GM19328 (cell line): ENCODE results near the gene FBXL5.

Experiments used
- ATAC-seq: cut with Tn5 transposase; IDR thresholded peaks from one replicate; pipeline ENCODE4 v1.9.1; 2021; ENCODE audit warnings: mild to moderate bottlenecking, moderate library complexity; ENCODE audit not compliant: unreplicated experiment

Gene FBXL5

DNA sequence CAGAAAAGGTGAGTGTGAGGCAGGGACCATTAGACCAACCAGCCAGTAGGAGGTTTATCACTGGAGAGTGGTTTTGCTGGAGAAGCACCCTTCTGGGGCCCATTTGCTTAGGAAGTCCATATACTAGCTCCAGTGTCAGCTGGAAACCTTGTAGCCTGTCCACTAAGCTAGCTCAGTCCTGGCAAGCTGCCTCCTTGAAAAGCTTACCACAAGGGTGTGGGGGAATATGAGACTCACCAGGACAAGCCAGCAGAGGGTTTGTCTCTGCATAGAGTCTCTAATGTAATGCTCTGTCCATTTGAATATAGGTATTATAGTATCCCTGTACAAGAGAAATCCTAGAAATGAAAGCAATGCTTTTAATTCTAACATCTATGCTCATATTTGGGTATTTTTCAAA, 86.3 kb downstream of the FBXL5 start:
- no peak for ATAC-seq

DNA sequence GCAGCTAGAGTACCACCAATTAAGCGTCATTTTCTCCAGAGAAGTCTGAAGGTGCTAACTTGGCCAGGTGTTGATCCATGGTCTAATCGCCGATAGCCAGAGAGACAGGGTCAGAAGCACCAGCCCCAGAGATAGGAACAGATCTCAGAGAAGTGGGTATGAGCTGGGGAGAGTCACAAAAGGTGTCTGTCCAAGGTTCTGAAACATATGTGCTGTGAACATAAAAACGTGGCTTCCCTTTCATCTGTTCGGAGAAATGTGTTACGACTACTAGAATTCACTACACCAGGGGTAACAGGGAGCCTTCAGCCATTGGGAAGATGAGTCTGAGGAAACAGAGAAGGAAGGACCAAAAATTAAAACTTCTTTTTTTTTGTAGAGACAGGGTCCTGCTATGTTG, 91.3 kb downstream of the FBXL5 start:
- ATAC-seq, result no peak

DNA sequence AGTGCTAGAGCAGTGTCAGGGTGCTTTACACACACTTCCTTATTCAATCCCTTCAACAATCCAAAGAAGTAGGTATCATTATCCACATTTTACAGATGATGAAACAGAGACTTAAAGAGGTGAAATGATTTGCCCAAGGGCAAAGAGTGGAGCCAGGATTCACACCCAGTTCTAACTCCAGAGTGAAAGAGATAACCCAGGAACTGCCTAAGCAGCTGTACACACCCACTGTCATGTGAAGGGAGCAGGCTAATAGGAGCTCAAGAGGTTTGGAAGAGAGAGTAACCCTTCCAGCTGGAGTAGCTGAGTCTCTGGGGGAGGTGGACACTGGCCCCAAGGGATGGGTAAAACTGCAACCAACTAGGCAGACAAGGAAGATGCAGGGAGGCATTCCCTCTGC, 92.5 kb downstream of the FBXL5 start:
- ATAC-seq, result no peak

DNA sequence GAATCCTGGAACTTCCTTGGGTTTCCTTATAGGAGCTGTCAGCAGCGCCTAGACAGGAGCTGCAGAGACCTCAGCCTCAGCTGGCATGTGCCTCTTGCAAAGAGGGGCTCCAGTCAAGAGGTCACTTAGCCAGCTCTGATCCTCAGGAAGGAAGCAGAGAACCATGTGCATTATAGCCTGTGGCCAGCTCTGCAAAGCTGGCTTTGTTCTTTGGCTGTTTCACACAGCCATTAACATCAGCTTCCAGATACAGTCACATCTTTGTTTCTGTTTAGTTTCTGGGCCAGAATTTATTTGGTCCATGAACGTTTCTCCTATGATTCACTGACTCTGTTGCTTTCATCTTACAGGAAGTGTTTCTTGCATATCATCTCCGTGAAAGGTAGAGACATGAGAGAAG, 93.0 kb downstream of the FBXL5 start:
- ATAC-seq, result no peak

DNA sequence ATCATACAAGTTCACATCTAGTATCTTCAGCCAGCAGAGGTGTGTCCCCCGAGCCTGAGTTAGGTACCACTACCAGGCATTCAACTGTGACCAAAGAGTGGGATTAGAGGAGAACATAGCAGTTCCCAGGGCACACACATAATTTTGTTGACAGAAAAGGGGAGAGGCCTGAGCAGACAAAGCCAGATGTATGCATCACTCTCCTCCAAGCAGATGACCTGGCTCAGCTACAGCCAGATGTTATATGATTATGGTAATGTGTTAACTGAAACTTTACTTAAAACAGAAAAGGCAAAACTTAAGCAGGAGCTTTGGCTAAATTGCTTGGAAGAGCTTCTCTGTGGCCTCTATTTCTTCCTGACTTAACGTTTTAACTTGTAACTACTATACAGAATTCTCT, 96.6 kb downstream of the FBXL5 start:
- ATAC-seq, result no peak

DNA sequence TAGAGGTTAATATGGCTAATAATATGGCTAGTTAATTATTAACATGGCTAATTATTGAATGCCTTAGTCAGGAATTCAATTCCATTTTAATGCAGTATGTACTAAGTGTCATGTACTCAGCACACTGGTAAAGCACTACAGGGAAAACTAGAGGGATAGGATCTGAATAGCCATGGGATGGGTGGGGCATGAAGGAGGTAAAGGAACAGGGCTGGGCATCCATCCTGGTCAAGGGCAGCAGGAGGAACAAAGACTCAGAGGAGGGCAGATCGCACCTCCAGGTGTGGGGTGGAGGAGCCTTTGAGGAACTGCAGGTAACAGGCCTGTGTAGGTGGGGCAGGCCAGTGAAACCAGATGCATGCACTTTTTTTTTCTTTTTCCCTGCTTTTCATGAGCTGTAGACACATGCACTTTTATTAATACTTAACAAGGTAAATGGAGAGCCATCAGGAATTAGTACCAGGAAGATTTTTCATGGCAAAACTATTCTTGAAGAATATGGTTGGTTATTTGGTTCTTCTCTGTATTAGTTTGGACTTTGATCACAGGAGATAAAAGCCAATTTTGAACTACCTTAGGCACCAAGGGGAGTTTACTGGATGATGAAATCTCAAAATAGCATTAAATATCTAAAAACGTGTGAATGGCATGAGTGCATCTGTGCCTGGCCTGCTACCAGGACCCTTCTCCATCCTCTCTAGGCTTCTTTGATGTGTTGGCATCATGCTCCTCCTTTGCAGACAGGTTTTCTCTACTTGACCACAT, 97.2 kb downstream of the FBXL5 start:
- no peak for ATAC-seq

DNA sequence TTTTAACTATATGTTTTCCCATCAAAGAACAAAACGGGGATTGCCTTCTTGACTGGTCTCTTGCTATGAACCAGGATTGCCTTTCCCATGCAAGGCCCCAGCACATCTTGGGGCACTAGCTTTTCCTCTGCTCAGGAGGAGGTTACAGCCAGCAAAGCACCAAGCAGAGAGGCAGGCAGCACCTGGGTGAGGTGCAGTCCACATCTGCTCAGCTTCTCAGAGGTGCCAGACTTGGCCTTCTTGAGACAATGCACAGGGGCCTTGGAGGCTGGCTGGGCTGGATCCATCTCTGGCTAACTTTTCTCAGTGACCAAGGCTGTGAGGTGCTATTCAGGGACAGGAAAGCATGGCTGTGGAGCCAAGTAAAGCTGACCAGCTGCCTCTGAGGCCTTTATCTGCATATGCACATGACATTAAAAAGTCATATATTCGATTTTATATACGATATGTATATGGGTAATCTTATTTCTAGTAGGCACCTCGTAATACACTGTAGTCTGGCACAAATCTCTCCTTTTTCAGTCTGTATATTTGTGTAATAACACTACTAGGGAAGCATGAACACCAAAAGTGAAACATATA, 98.6 kb downstream of the FBXL5 start:
- no peak for ATAC-seq
